Thyroid gland (tissue), 4 donors: ENCODE measurements around the gene RPS3A. TPM values are rescaled to one million over a fixed set of nuclear protein-coding genes. Genes with fewer than 3 reads are reported as not detected.

Source experiments
- DNase-seq, 2 donors: peaks; one replicate each; pipeline ENCODE4 v3.0.0-alpha.2; 2019
- H3K27ac ChIP-seq, 3 donors: fragments of 200-600 bp; sonication (generic); 1 replicate in 2 of 3; 2 replicates in 1 of 3; pipeline ENCODE4 v1.5.1; 2016 to 2019; ENCODE audit warnings: mild to moderate bottlenecking in 1 of 3, moderate library complexity in 1 of 3
- H3K27me3 ChIP-seq: fragments of 200-600 bp; sonication (generic); one replicate; pipeline ENCODE4 v1.5.1; 2019
- H3K36me3 ChIP-seq, 2 donors: fragments of 200-600 bp; sonication (generic); one replicate each; pipeline ENCODE4 v1.5.1; 2016 to 2019
- H3K4me1 ChIP-seq, 2 donors: fragments of 200-600 bp; sonication (generic); one replicate each; pipeline ENCODE4 v1.5.1; 2017 to 2019
- H3K4me3 ChIP-seq, 3 donors: fragments of 200-600 bp; sonication (generic); replicated peaks in 1 of 3; 1 replicate in 2 of 3; 2 replicates in 1 of 3; pipeline ENCODE4 v1.5.1; 2016; ENCODE audit warnings: mild to moderate bottlenecking in 1 of 3
- H3K9me3 ChIP-seq: fragments of 200-600 bp; sonication (generic); one replicate; pipeline ENCODE4 v1.5.1; 2017
- POLR2A ChIP-seq, 2 donors: fragments of 450-650 bp; IDR thresholded peaks; one replicate each; pipeline ENCODE4 v1.6.1; 2017; ENCODE audit warnings: antibody characterized with exemption in 2 of 2, mild to moderate bottlenecking in 2 of 2, moderate library complexity in 1 of 2
- WGBS, 2 donors: methylation state at CpG; one replicate each; pipeline ENCODE4 v1.1.5; 2017; 5-methylcytosine and 5-hydroxymethylcytosine counted together
- intact Hi-C: fragments of 100-400 bp; cut with DNase I; formaldehyde crosslinking; loops from one replicate; pipeline ENCODE4 v1.15.1; 2023
- total RNA-seq, 4 donors: library from RNA; depleted of rRNA; stranded (reverse); fragments of >200 nt; gene quantifications; one replicate each; pipeline ENCODE4 v1.2.3, GENCODE V29; 2016
- TF ChIP-seq, protein P1 (sequence below), 6 experiments: fragments of 200-600 bp in 3 of 6; fragments of 450-650 bp in 3 of 6; sonication (generic) in 3 of 6; IDR thresholded peaks; one replicate each; pipeline ENCODE4 v1.5.1; 2016 to 2019; ENCODE audit warnings: antibody characterized with exemption in 6 of 6, mild to moderate bottlenecking in 2 of 6, inconsistent platforms in 1 of 6, moderate library complexity in 1 of 6

The RPS3A gene
- total RNA-seq, 4 donors from 2014 or later: 2,907 to 6,038 (median 3,041) TPM

- Histone ChIP-seq H3K27ac (peak overlapping the region; percentile 88 to 97 (median 89)), H3K4me3 (peak overlapping the region; percentile 21 to 76 (median 65)), H3K36me3 (peaks cover 28 to 31% of the 10 kb centered on the region in 2 donors), H3K27me3 (no peaks in the 10 kb centered on the region), H3K4me1 (peaks cover 26 to 34% of the 10 kb centered on the region in 2 donors), H3K9me3 (no peaks in the 10 kb centered on the region)
- intact Hi-C loops: loop anchor here (10.0 kb wide), 1 partner anchor 85 kb away; the partner anchor contains the start of gene LRBA
- TF ChIP-seq, protein P1, sequence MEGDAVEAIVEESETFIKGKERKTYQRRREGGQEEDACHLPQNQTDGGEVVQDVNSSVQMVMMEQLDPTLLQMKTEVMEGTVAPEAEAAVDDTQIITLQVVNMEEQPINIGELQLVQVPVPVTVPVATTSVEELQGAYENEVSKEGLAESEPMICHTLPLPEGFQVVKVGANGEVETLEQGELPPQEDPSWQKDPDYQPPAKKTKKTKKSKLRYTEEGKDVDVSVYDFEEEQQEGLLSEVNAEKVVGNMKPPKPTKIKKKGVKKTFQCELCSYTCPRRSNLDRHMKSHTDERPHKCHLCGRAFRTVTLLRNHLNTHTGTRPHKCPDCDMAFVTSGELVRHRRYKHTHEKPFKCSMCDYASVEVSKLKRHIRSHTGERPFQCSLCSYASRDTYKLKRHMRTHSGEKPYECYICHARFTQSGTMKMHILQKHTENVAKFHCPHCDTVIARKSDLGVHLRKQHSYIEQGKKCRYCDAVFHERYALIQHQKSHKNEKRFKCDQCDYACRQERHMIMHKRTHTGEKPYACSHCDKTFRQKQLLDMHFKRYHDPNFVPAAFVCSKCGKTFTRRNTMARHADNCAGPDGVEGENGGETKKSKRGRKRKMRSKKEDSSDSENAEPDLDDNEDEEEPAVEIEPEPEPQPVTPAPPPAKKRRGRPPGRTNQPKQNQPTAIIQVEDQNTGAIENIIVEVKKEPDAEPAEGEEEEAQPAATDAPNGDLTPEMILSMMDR (IDR thresholded peaks at IDR 0.05): no peak
- no peak for DNase-seq
- 0% methylated on average over 9 to 13 of the region's 13 CpGs for whole genome bisulfite sequencing, 2 donors
Measured at GRCh38 chr4:151099976-151100417, 569 bp downstream of the RPS3A start.

DNA sequence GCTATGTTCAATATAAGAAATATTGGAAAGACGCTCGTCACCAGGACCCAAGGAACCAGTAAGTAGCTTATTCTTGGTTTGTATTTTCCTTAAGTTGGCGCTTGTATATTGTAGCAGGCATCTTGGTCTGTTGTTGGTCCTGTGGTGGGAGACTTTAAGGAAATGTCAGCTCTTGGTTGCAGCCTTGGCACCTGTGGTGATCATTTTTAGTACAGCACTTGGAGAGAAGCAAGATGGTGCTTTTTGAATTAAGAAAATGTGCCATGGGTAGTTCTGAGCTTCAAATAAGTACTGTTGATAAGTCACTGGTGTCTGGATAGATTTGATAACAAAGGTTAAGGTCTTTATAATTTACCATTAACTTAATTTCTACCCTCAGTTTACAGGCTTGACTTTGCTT is 1.1 kb downstream of the RPS3A start:
- Histone ChIP-seq H3K4me1 (peaks cover 26 to 33% of the 10 kb centered on the region in 2 donors), H3K9me3 (no peaks in the 10 kb centered on the region), H3K27me3 (no peaks in the 10 kb centered on the region), H3K36me3 (peaks cover 28 to 36% of the 10 kb centered on the region in 2 donors), H3K27ac (peak overlapping the region in 1 of 3 donors; percentile 97), H3K4me3 (peak overlapping the region; percentile 21 to 76 (median 65))
- intact Hi-C loops: no loop called here
- 11 to 12% methylated on average over 3 of the region's 3 CpGs for WGBS, 2 donors
- TF ChIP-seq, protein P1 (IDR thresholded peaks at IDR 0.05): no peak
- no peak for TF ChIP-seq POLR2A (IDR thresholded peaks at IDR 0.05)
- no peak for DNase-seq

GRCh38 chr4:151103758-151104157 is 4.3 kb downstream of the RPS3A start:
- TF ChIP-seq, protein P1 (IDR thresholded peaks at IDR 0.05): no peak
- TF ChIP-seq POLR2A (IDR thresholded peaks at IDR 0.05): no peak
- H3K9me3 ChIP-seq: no peaks in the 10 kb centered on the region
- WGBS, 2 donors: 83 to 87% methylated on average over 2 of the region's 2 CpGs
- H3K36me3 ChIP-seq: peaks cover 28 to 48% of the 10 kb centered on the region in 2 donors
- no peaks in the 10 kb centered on the region for H3K27me3 ChIP-seq
- intact Hi-C loops: no loop called here
- peaks cover 16 to 17% of the 10 kb centered on the region in 2 donors for H3K4me1 ChIP-seq
- no peak overlapping the region for H3K4me3 ChIP-seq
- no peak for DNase-seq
- H3K27ac ChIP-seq: no peak overlapping the region

DNA sequence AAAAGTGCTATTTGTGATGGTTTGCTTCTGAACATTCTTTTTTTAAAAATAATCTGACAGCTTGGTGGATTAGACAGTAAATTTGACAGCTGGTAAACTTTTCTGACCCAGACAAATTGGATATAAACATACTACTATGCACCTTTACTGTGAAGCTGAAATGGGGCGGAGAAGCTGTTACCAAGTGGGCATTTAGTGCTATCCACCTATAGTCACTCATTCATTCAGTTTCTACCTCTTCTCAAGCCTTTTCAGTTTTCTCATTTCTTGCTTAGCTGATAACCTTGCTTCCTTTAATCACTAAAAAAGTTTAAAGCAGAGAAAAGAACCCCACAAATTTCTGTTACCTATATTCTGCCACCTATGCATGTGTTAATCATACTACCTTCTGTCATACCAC is 5.2 kb downstream of the RPS3A start:
- 98 to 100% methylated on average over 1 of the region's 1 CpG for WGBS, 2 donors
- Histone ChIP-seq H3K27me3 (no peaks in the 10 kb centered on the region), H3K4me3 (no peak overlapping the region), H3K4me1 (peaks cover 15 to 16% of the 10 kb centered on the region in 2 donors), H3K9me3 (no peaks in the 10 kb centered on the region), H3K27ac (no peak overlapping the region), H3K36me3 (peaks cover 28 to 48% of the 10 kb centered on the region in 2 donors)
- DNase-seq: no peak
- TF ChIP-seq, protein P1 (IDR thresholded peaks at IDR 0.05): no peak
- no peak for TF ChIP-seq POLR2A (IDR thresholded peaks at IDR 0.05)
- intact Hi-C loops: no loop called here

DNA sequence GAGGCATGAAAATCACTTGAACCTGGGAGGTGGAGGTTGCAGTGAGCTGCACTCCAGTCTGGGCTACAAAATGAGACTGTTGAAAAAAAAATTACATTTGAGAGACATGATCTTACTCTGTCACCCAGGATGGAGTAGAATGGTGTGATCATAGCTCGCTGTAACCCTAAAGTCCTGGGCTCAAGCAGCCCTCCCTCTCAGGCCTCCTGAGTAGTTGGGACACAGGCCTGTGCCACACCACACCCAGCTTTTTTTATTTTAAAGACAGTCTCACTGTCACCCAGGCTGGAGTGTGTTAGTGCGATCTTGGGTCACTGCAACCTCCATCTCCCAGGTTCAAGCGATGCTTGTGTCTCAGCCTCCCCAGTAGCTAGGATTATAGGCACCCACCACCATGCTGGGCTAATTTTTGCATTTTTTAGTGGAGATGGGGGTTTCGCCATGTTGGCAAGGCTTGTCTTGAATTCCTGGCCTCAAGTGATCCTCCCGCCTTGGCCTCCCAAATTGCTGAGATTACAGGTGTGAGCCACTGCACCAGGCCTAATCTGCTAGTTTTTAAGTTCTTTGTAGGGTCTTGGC is 6.1 kb downstream of the RPS3A start:
- Histone ChIP-seq H3K4me1 (peaks cover 12 to 14% of the 10 kb centered on the region in 2 donors), H3K9me3 (no peaks in the 10 kb centered on the region), H3K27ac (no peak overlapping the region), H3K36me3 (peaks cover 28 to 48% of the 10 kb centered on the region in 2 donors), H3K4me3 (no peak overlapping the region), H3K27me3 (no peaks in the 10 kb centered on the region)
- no peak for TF ChIP-seq POLR2A (IDR thresholded peaks at IDR 0.05)
- TF ChIP-seq, protein P1 (IDR thresholded peaks at IDR 0.05): no peak
- WGBS, 2 donors: 99% methylated on average over 5 of the region's 5 CpGs
- intact Hi-C loops: no loop called here
- DNase-seq: no peak
